LNCAP (cell line): ENCODE results near the gene ZNF275.

Source experiments
- TF ChIP-seq, protein P1 (sequence below): fragments of 450-650 bp; IDR thresholded peaks from 2 replicates; pipeline ENCODE4 v1.5.1; 2017; ENCODE audit warnings: mild to moderate bottlenecking

ZNF275 gene

DNA sequence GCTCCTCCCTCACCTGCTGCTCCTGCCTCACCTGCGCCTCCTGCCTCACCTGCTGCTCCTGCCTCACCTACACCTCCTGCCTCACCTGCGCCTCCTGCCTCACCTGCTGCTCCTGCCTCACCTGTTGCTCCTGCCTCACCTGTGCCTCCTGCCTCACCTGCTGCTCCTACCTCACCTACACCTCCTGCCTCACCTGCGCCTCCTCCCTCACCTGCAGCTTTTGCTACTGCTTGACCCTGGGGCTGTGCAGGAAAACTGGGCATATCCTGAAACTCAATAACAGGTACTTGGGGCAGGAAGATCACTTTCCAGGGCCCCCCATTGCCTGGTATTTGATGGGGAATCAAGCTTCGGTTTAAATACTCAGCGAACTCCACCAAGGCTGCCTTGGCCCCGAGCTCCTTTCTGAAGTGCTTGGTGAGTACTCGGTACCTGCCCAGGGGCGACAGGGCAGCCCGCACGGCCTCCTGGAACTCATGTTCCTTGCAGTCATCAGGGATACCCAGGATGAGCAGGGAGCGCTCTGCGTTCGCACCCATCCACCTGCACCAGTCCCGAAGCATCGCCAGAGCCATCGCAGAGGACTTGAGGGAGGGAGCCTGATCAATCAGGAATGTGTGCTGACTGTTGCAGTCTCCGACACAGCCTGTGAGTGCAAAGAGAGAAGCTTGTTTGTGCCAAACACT lies 64.5 kb downstream of the ZNF275 start:
- TF ChIP-seq, protein P1, sequence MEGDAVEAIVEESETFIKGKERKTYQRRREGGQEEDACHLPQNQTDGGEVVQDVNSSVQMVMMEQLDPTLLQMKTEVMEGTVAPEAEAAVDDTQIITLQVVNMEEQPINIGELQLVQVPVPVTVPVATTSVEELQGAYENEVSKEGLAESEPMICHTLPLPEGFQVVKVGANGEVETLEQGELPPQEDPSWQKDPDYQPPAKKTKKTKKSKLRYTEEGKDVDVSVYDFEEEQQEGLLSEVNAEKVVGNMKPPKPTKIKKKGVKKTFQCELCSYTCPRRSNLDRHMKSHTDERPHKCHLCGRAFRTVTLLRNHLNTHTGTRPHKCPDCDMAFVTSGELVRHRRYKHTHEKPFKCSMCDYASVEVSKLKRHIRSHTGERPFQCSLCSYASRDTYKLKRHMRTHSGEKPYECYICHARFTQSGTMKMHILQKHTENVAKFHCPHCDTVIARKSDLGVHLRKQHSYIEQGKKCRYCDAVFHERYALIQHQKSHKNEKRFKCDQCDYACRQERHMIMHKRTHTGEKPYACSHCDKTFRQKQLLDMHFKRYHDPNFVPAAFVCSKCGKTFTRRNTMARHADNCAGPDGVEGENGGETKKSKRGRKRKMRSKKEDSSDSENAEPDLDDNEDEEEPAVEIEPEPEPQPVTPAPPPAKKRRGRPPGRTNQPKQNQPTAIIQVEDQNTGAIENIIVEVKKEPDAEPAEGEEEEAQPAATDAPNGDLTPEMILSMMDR, result no peak

DNA sequence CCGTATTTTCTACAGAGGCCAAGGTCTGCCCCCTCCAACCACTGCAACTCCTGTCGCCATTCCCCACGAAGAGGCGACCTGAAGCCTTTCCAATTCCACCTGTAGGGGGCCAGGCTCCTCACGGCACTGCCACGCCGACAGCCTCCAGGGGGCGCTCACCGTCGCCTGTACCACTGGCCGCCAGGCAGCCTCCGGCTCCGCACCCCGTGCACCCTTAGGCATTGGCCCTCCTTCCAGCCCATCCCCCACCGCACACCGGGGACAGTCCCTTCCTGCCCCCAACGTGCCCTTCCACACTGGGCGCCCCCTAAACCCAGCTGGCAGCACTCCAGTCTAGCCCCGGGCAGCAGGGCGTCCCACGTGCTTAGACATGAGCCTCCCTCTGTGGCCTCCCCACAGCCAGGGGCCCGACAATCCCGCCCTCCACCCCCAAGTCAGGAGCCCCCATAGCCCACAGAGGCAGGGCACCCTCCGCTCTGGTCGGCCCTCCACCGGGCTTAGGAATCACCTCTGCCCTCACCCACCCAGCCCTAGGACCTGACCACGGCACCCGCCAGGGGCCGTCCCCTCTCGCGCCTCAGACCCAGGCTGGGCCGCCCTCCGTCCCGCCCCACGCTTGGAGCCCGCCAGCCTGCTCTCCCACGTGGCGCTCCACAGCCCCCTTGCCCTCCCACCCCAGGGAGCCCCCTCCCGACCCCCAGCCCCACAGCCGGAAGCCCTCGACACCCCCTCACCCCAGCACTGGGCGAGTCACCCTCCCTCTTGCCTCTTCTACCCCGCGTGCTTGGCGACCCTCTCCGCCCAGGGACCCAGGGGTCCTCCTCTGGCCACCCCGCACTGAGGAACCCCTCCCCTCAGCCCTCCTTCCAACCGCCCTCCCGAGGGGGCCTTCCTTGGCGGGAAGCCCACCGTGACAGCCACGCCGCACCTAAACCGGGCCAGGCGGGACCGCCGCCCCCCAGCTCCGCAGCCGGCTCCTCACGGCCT lies 66.5 kb downstream of the ZNF275 start:
- TF ChIP-seq, protein P1, result peak; percentile 68

DNA sequence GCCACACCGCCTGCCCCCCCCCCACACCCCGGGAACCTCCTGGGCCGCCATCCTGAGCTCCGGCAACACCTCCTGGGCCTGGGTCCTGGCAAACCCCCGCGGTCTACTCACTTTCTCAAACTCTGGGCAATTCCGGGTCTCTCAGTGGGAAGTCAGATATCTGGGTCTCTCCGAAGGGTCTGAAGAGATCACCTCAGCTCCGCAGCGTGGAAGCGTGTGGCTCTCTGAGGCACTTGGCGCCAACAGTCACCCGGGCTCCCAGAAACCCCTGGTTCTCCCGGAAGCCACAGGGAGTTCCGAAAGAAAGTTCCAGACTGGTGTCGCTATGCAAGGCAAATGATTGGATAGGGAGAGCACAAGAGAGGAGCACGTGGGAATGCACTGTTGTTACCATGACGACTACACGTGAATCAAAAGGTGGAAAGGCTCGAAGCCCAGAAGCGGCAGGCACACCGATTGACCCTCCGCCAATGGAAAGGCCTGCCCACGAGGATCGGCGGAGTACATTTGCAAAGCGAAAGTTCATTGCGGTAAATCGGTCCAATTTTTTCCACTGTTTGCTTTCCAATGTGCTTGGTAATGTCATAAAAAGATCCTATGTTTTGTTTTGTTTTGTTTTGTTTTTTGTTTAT lies 67.3 kb downstream of the ZNF275 start, which contains the start of gene PNMA6E:
Gene PNMA6E, minus strand, starts transcription at position 218 of the 632 bp plus-strand sequence. CDS start 2,501 bp downstream, outside the sequence.
- TF ChIP-seq, protein P1, result no peak
